Measurements from ENCODE around the gene IFT57. TPM values are rescaled to one million over a fixed set of nuclear protein-coding genes. Genes with fewer than 3 reads are reported as not detected.

The IFT57 gene
- total and polyA plus RNA-seq, 3 experiments from 2014 or later: 33.2 to 45.9 (median 43.0) TPM

DNA sequence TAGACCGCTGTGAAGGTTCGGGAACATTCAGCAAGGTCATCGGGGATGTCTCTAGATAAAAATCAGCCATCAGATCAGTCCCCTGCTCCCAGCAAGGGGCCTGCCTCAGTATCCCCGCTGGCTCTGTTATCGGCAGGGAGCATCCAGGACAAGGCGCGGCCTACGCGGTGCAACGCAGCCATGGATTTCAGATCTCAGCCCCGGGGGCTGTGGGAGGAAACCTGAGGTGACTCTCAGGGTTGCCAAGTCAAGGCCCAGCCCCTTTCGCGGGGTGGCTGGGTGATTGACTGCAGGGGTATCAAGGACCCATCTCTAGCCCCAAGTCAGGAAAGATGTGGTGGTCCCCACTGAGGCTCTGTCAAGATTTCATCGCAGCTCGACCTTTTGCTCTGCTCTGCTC, 108.2 kb downstream of the IFT57 start:
- H3K4me1 ChIP-seq (ENCODE audit: insufficient read depth, low read length): no peaks in the 10 kb centered on the region

DNA sequence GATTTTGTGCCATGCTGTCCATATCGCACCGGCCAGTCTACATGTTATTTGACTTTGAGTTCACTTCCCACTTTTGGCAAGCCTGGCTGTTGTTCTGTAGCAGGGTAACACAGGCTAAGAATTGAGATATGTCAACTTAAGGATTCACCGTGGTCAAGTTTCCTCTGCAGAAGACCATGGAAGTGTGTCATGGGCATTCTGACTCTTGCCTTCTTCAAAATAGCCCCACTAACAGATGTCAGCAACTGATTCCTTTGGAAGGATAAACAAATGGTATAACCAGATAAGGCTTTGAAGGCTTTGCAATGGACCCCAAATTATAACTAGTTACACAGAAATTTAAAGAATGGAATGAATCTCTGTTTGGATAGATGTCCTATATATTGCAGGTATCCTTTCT, 111.3 kb downstream of the IFT57 start:
- Histone ChIP-seq H3K27me3 (ENCODE audit: insufficient read depth, low read length, poor library complexity, severe bottlenecking) (no peaks in the 10 kb centered on the region), H3K36me3 (ENCODE audit: insufficient read depth, low read length) (no peaks in the 10 kb centered on the region), H3K4me3 (ENCODE audit: low read length) (no peak overlapping the region), H3K9me3 (ENCODE audit: low read length) (no peaks in the 10 kb centered on the region), H3K4me1 (ENCODE audit: insufficient read depth, low read length) (no peaks in the 10 kb centered on the region), H3K27ac (ENCODE audit: low read depth, low read length) (no peak overlapping the region)
- CTCF ChIA-PET: no interaction called here
- H3K9me3 Mint-ChIP-seq: no peaks in the 10 kb centered on the region
- H3K36me3 Mint-ChIP-seq: peaks cover 0 to 10% (median 2%) of the 10 kb centered on the region in 3 donors
- DNase-seq: no peak
- POLR2A ChIA-PET: no interaction called here
- peaks cover 0 to 5% (median 0%) of the 10 kb centered on the region in 3 donors for H3K4me1 Mint-ChIP-seq
- H3K27me3 Mint-ChIP-seq: no peaks in the 10 kb centered on the region
- H3K27ac Mint-ChIP-seq: no peak overlapping the region
- H3K4me3 Mint-ChIP-seq: no peak overlapping the region

More for the DNA sequence above, 108.2 kb downstream of the IFT57 start:
- Histone ChIP-seq H3K36me3 (ENCODE audit: insufficient read depth, low read length) (no peaks in the 10 kb centered on the region), H3K27me3 (ENCODE audit: insufficient read depth, low read length, poor library complexity, severe bottlenecking) (no peaks in the 10 kb centered on the region), H3K9me3 (ENCODE audit: low read length) (no peaks in the 10 kb centered on the region), H3K27ac (ENCODE audit: low read depth, low read length) (no peak overlapping the region), H3K4me3 (ENCODE audit: low read length) (no peak overlapping the region)
- Mint-ChIP-seq H3K4me3 (no peak overlapping the region), H3K9me3 (no peaks in the 10 kb centered on the region), H3K4me1 (no peaks in the 10 kb centered on the region), H3K27ac (no peak overlapping the region), H3K27me3 (no peaks in the 10 kb centered on the region), H3K36me3 (no peaks in the 10 kb centered on the region)
- no peak for DNase-seq
- CTCF ChIA-PET: no interaction called here
- POLR2A ChIA-PET: no interaction called here

Other genes starting within 250 kb of the IFT57 start
- gene CD47, start 131.4 kb downstream of the IFT57 start, total RNA-seq: 100 to 1,000 TPM; 126 to 131 TPM
- gene CD47, start 131.4 kb downstream of the IFT57 start, polyA plus RNA-seq: 232 TPM
- 1 to 10 TPM; 1.0 to 1.1 TPM for gene HHLA2, start 74.1 kb upstream of the IFT57 start, total RNA-seq
- 0.46 TPM for gene HHLA2, start 74.1 kb upstream of the IFT57 start, polyA plus RNA-seq